SK-N-SH (cell line): ENCODE data around the gene CLASP1. TPM values are rescaled to one million over a fixed set of nuclear protein-coding genes. Genes with fewer than 3 reads are reported as not detected.

ENCODE experiments used
- CTCF ChIA-PET: fragments of 300-600, 350-600 bp; formaldehyde crosslinking; extraction: SDS; loops from one replicate; lab custom pipeline; 2021; lab: Yijun Ruan, JAX
- POLR2A ChIA-PET: fragments of 350-600 bp; sonication (Branson Sonifier 250); formaldehyde crosslinking; extraction: SDS; loops from one replicate; lab custom pipeline; 2020; ENCODE audit warnings: antibody characterized with exemption, inconsistent platforms; lab: Yijun Ruan, JAX
- DNase-seq: peaks from one replicate; pipeline ENCODE4 v3.0.0; 2012
- H2AFZ ChIP-seq: fragments of 200-600 bp; sonication (generic); 2 replicates; pipeline ENCODE4 v1.8.1; 2016; ENCODE audit warnings: antibody characterized with exemption, mild to moderate bottlenecking, low read depth
- H3F3A ChIP-seq: fragments of 200-600 bp; sonication (generic); replicated peaks from 2 replicates; pipeline ENCODE3; 2016; ENCODE audit warnings: antibody characterized with exemption, mild to moderate bottlenecking; ENCODE audit not compliant: insufficient read depth
- H3K27ac ChIP-seq, 2 experiments: fragments of 200-500 bp in 1 of 2; fragments of 200-600 bp in 1 of 2; sonication (Bioruptor generic) in 1 of 2; sonication (generic), shearing (Covaris generic) in 1 of 2; 2 replicates each; pipeline versions ENCODE4 v1.5.1 to v1.6.1; 2014 to 2016; ENCODE audit warnings: low read depth in 2 of 2, inconsistent platforms in 1 of 2, low read length in 1 of 2, mild to moderate bottlenecking in 1 of 2, mixed read lengths in 1 of 2
- H3K27me3 ChIP-seq: fragments of 200-600 bp; sonication (generic), shearing (Covaris generic); 2 replicates; pipeline ENCODE4 v1.6.1; 2016; ENCODE audit warnings: mixed run types; ENCODE audit not compliant: insufficient read depth
- H3K36me3 ChIP-seq, 2 experiments: fragments of 200-500 bp in 1 of 2; fragments of 200-600 bp in 1 of 2; sonication (Bioruptor generic) in 1 of 2; sonication (generic) in 1 of 2; replicated peaks in 1 of 2; 2 replicates each; pipeline versions ENCODE3 to v1.5.1; 2014 to 2016; ENCODE audit warnings: low read length in 1 of 2, mild to moderate bottlenecking in 1 of 2; ENCODE audit not compliant: insufficient read depth in 2 of 2, control insufficient read depth in 1 of 2
- H3K4me1 ChIP-seq, 2 experiments: fragments of 200-500 bp in 1 of 2; fragments of 200-600 bp in 1 of 2; sonication (Bioruptor generic) in 1 of 2; sonication (generic), shearing (Covaris generic) in 1 of 2; 2 replicates each; pipeline versions ENCODE4 v1.5.1 to v1.6.1; 2014 to 2016; ENCODE audit warnings: low read depth in 1 of 2, low read length in 1 of 2, mixed run types in 1 of 2; ENCODE audit not compliant: insufficient read depth in 2 of 2, control insufficient read depth in 1 of 2
- H3K4me2 ChIP-seq: fragments of 200-600 bp; sonication (generic), shearing (Covaris generic); 2 replicates; pipeline ENCODE4 v1.6.1; 2017; ENCODE audit warnings: mixed run types
- H3K4me3 ChIP-seq, 2 experiments: fragments of 200-500 bp in 1 of 2; fragments of 200-600 bp in 1 of 2; sonication (Bioruptor generic) in 1 of 2; sonication (generic), shearing (Covaris generic) in 1 of 2; 2 replicates each; pipeline versions ENCODE4 v1.5.1 to v1.8.1; 2014 to 2016; ENCODE audit warnings: low read depth in 2 of 2, inconsistent platforms in 1 of 2, low read length in 1 of 2, mild to moderate bottlenecking in 1 of 2, mixed read lengths in 1 of 2, moderate library complexity in 1 of 2
- H3K79me2 ChIP-seq: fragments of 200-600 bp; sonication (generic); 2 replicates; pipeline ENCODE4 v1.8.1; 2017; ENCODE audit warnings: mild to moderate bottlenecking; ENCODE audit not compliant: insufficient read depth
- H3K9ac ChIP-seq: fragments of 200-600 bp; sonication (generic); 2 replicates; pipeline ENCODE4 v1.6.1; 2017; ENCODE audit warnings: mixed run types
- H3K9me2 ChIP-seq: fragments of 200-600 bp; sonication (generic); 2 replicates; pipeline ENCODE4 v1.6.1; 2017; ENCODE audit warnings: mixed run types
- H3K9me3 ChIP-seq: fragments of 200-600 bp; sonication (generic); 2 replicates; pipeline ENCODE4 v1.6.1; 2017; ENCODE audit warnings: mixed run types, mild to moderate bottlenecking, moderate library complexity
- H4K20me1 ChIP-seq: fragments of 200-600 bp; sonication (generic); 2 replicates; pipeline ENCODE4 v1.6.1; 2017; ENCODE audit warnings: mild to moderate bottlenecking, mixed run types; ENCODE audit not compliant: insufficient read depth
- FOXM1 ChIP-seq: IDR thresholded peaks from 2 replicates; pipeline ENCODE4 v1.4.0; 2012; ENCODE audit warnings: low read depth, mild to moderate bottlenecking
- GATA2 ChIP-seq: sonication (generic); formaldehyde crosslinking; IDR thresholded peaks from 2 replicates; pipeline ENCODE4 v1.5.0; 2020; ENCODE audit warnings: mild to moderate bottlenecking, missing genetic modification reagents
- RAD21 ChIP-seq: IDR thresholded peaks from 2 replicates; pipeline ENCODE4 v1.6.1; 2012; ENCODE audit warnings: mild to moderate bottlenecking, low read length
- RFX5 ChIP-seq: IDR thresholded peaks from 2 replicates; pipeline ENCODE4 v1.6.1; 2012; ENCODE audit warnings: mild to moderate bottlenecking, improper control_type of control experiment, low read length
- RXRA ChIP-seq: IDR thresholded peaks from 2 replicates; pipeline ENCODE4 v1.4.0; 2012; ENCODE audit warnings: low read depth, mild to moderate bottlenecking, borderline replicate concordance
- SIN3A ChIP-seq: IDR thresholded peaks from 2 replicates; pipeline ENCODE4 v1.6.1; 2012; ENCODE audit warnings: low read depth, mild to moderate bottlenecking, low read length, moderate library complexity, borderline replicate concordance
- SMC3 ChIP-seq: IDR thresholded peaks from 2 replicates; pipeline ENCODE4 v1.6.1; 2012; ENCODE audit warnings: low read depth, low read length, improper control_type of control experiment
- WGBS: methylation state at CpG from one replicate; pipeline ENCODE4 v1.1.6; 2017; ENCODE audit warnings: low lambda C conversion rate; 5-methylcytosine and 5-hydroxymethylcytosine counted together
- polyA plus RNA-seq, 3 experiments: library from polyadenylated mRNA; depleted of rRNA; stranded (reverse); fragments of >200 nt; gene quantifications; 2 replicates each; pipeline ENCODE4 v1.2.3, GENCODE V29; 2012
- TF ChIP-seq, protein P1 (sequence below): IDR thresholded peaks from 2 replicates; pipeline ENCODE4 v1.6.1; 2012; ENCODE audit warnings: mild to moderate bottlenecking, low read depth, low read length, moderate library complexity
- TF ChIP-seq, protein P2 (sequence below): IDR thresholded peaks from 2 replicates; pipeline ENCODE4 v1.4.0; 2012; ENCODE audit warnings: low read depth
- TF ChIP-seq, protein P3 (sequence below): fragments of 150-350 bp; IDR thresholded peaks from 2 replicates; pipeline ENCODE4 v1.6.1; 2017; ENCODE audit warnings: antibody characterized with exemption, low read length, low read depth, borderline replicate concordance
- TF ChIP-seq, protein P4 (sequence below): fragments of 200-600 bp; sonication (generic); IDR thresholded peaks from 2 replicates; pipeline ENCODE4 v1.6.1; 2017; ENCODE audit warnings: antibody characterized with exemption, mild to moderate bottlenecking, moderate library complexity

Gene CLASP1
- polyA plus RNA-seq, 1 of the 3 experiments (the other 2 are of a cell fraction), result 4.9 TPM

DNA sequence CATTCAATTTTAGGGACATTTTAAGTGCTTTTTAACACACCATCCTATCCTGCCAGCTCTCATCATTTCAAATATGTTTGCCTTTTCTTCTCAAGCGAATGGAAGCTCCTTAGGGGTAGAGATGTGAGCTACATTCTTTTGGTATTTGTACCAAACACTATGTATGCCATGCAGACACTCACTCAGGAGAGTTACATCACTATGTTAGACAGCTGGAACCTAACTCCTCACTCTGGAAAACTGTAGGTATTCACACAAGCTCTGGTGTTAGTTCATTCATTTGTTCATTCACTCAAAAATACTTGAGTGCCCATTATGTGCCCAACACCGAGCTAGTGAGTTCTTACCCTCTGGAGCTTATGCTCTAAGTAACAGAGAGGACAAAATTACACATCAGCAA is 144.9 kb downstream of the CLASP1 start:
- H3K9ac ChIP-seq, result no peak overlapping the region

More for the DNA sequence above, 144.9 kb downstream of the CLASP1 start:
- Histone ChIP-seq H3F3A (peaks cover 10% of the 10 kb centered on the region), H3K4me2 (peak overlapping the region; percentile 28; the same call in 1 of the 2 replicates), H4K20me1 (no peaks in the 10 kb centered on the region), H3K27ac (peak overlapping the region; percentile 25 to 51; a peak in 2 of 4 replicates), H2AFZ (no peak overlapping the region), H3K27me3 (no peaks in the 10 kb centered on the region), H3K79me2 (peaks cover 32% of the 10 kb centered on the region), H3K4me3 (no peak overlapping the region), H3K4me1 (peaks cover 2 to 25% of the 10 kb centered on the region in 2 experiments; a peak in 2 of 4 replicates), H3K9me3 (no peaks in the 10 kb centered on the region), H3K9me2 (no peaks in the 10 kb centered on the region), H3K36me3 (peaks cover 27 to 30% of the 10 kb centered on the region in 2 experiments)
- TF ChIP-seq, protein P1, sequence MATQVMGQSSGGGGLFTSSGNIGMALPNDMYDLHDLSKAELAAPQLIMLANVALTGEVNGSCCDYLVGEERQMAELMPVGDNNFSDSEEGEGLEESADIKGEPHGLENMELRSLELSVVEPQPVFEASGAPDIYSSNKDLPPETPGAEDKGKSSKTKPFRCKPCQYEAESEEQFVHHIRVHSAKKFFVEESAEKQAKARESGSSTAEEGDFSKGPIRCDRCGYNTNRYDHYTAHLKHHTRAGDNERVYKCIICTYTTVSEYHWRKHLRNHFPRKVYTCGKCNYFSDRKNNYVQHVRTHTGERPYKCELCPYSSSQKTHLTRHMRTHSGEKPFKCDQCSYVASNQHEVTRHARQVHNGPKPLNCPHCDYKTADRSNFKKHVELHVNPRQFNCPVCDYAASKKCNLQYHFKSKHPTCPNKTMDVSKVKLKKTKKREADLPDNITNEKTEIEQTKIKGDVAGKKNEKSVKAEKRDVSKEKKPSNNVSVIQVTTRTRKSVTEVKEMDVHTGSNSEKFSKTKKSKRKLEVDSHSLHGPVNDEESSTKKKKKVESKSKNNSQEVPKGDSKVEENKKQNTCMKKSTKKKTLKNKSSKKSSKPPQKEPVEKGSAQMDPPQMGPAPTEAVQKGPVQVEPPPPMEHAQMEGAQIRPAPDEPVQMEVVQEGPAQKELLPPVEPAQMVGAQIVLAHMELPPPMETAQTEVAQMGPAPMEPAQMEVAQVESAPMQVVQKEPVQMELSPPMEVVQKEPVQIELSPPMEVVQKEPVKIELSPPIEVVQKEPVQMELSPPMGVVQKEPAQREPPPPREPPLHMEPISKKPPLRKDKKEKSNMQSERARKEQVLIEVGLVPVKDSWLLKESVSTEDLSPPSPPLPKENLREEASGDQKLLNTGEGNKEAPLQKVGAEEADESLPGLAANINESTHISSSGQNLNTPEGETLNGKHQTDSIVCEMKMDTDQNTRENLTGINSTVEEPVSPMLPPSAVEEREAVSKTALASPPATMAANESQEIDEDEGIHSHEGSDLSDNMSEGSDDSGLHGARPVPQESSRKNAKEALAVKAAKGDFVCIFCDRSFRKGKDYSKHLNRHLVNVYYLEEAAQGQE, result no peak
- no peak for TF ChIP-seq RAD21
- TF ChIP-seq RFX5, result no peak
- TF ChIP-seq, protein P2, sequence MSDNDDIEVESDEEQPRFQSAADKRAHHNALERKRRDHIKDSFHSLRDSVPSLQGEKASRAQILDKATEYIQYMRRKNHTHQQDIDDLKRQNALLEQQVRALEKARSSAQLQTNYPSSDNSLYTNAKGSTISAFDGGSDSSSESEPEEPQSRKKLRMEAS, result no peak
- no peak for TF ChIP-seq RXRA
- TF ChIP-seq FOXM1, result no peak
- no peak for TF ChIP-seq SMC3
- no peak for TF ChIP-seq SIN3A
- TF ChIP-seq, protein P3, sequence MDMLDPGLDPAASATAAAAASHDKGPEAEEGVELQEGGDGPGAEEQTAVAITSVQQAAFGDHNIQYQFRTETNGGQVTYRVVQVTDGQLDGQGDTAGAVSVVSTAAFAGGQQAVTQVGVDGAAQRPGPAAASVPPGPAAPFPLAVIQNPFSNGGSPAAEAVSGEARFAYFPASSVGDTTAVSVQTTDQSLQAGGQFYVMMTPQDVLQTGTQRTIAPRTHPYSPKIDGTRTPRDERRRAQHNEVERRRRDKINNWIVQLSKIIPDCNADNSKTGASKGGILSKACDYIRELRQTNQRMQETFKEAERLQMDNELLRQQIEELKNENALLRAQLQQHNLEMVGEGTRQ, result no peak
- TF ChIP-seq, protein P4, sequence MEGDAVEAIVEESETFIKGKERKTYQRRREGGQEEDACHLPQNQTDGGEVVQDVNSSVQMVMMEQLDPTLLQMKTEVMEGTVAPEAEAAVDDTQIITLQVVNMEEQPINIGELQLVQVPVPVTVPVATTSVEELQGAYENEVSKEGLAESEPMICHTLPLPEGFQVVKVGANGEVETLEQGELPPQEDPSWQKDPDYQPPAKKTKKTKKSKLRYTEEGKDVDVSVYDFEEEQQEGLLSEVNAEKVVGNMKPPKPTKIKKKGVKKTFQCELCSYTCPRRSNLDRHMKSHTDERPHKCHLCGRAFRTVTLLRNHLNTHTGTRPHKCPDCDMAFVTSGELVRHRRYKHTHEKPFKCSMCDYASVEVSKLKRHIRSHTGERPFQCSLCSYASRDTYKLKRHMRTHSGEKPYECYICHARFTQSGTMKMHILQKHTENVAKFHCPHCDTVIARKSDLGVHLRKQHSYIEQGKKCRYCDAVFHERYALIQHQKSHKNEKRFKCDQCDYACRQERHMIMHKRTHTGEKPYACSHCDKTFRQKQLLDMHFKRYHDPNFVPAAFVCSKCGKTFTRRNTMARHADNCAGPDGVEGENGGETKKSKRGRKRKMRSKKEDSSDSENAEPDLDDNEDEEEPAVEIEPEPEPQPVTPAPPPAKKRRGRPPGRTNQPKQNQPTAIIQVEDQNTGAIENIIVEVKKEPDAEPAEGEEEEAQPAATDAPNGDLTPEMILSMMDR, result no peak
- no peak for TF ChIP-seq GATA2 (CRISPR knock-in tag)
- POLR2A ChIA-PET, result no interaction called here
- CTCF ChIA-PET, result interaction anchor here (1.2 kb wide), 1 partner anchor 102 kb away, joined by 3 read pairs; no protein-coding TSS in a partner anchor
- no peak for DNase-seq
- WGBS, result 96% methylated on average over 2 of the region's 2 CpGs
